ENCODE measurements around the gene CFAP61. TPM values are rescaled to one million over a fixed set of nuclear protein-coding genes. Genes with fewer than 3 reads are reported as not detected.

The CFAP61 gene
- total and polyA plus RNA-seq, 2 experiments from 2014 or later, result 1.0 TPM; not detected in 1

DNA sequence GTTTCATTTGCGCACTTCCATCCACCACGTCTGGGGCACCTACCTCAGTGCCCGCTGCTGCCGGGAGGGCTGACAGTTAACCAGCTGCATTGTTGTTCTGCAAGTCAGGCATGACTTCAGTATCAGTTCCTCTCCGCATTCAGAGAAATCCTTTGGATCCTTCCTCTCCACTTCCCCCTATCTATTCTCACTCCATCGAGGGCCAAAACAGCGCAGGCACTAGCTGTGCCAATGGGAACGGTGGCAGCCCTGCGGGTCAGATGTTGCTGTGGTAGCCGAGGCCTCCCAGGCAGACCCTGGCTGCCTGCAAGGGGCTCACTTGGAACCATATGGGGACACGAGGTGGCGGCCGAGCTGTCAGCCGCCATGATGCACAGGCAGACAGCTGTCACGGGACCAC, 251.4 kb downstream of the CFAP61 start:
- TF ChIP-seq EZH2 (IDR thresholded peaks at IDR 0.05; ENCODE audit: borderline replicate concordance) (no peak), EZH2phosphoT487 (IDR thresholded peaks at IDR 0.05; ENCODE audit: low read depth, severe bottlenecking, unreplicated experiment) (no peak)
- TF ChIP-seq, protein P1, sequence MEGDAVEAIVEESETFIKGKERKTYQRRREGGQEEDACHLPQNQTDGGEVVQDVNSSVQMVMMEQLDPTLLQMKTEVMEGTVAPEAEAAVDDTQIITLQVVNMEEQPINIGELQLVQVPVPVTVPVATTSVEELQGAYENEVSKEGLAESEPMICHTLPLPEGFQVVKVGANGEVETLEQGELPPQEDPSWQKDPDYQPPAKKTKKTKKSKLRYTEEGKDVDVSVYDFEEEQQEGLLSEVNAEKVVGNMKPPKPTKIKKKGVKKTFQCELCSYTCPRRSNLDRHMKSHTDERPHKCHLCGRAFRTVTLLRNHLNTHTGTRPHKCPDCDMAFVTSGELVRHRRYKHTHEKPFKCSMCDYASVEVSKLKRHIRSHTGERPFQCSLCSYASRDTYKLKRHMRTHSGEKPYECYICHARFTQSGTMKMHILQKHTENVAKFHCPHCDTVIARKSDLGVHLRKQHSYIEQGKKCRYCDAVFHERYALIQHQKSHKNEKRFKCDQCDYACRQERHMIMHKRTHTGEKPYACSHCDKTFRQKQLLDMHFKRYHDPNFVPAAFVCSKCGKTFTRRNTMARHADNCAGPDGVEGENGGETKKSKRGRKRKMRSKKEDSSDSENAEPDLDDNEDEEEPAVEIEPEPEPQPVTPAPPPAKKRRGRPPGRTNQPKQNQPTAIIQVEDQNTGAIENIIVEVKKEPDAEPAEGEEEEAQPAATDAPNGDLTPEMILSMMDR (IDR thresholded peaks at IDR 0.05; ENCODE audit: poor library complexity), result no peak
- no peaks in the 10 kb centered on the region for H3K9me2 ChIP-seq (replicated peaks; ENCODE audit: insufficient read depth)
- H4K20me1 ChIP-seq (ENCODE audit: insufficient read depth, poor library complexity, severe bottlenecking), result no peaks in the 10 kb centered on the region
- no peaks in the 10 kb centered on the region for H3K9me3 ChIP-seq (ENCODE audit: low read depth)
- H3K4me2 ChIP-seq, result no peak overlapping the region
- no peak for DNase-seq (ENCODE audit: low spot score)
- no peak overlapping the region for H2AFZ ChIP-seq
- no peak overlapping the region for H3K4me3 ChIP-seq
- no peak overlapping the region for H3K27ac ChIP-seq
- no peaks in the 10 kb centered on the region for H3K36me3 ChIP-seq (replicated peaks; ENCODE audit: insufficient read depth, low read depth)
- H3K27me3 ChIP-seq, result no peaks in the 10 kb centered on the region
- H3K4me1 ChIP-seq (ENCODE audit: insufficient read depth), result no peaks in the 10 kb centered on the region
- WGBS (ENCODE audit: low lambda C conversion rate, missing lambda C conversion rate), result 97% methylated on average over 15 of the region's 15 CpGs
- H3K79me2 ChIP-seq, result no peaks in the 10 kb centered on the region

DNA sequence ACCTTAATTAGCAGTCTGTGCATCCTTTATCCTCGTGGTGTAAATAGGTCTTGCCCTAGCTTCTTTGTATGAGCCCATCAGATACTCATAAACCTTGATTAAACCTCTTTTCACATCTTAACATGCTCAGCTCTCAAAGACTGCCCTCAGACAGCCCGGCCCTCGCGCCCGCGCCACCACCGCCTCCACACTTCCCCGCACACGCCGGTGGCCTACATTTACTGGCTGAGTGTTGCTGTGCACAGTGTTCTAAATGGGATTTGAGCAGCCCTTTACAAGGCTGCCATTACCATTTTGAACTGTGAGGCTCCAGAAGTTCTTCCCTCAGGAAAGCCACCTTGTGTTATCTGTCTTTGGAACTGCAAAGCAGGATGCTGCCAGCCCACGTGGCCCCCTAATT, 252.6 kb downstream of the CFAP61 start:
- no peak overlapping the region for H3K4me2 ChIP-seq
- 92% methylated on average over 11 of the region's 11 CpGs for WGBS (ENCODE audit: low lambda C conversion rate, missing lambda C conversion rate)
- TF ChIP-seq EZH2phosphoT487 (IDR thresholded peaks at IDR 0.05; ENCODE audit: low read depth, severe bottlenecking, unreplicated experiment) (no peak), EZH2 (IDR thresholded peaks at IDR 0.05; ENCODE audit: borderline replicate concordance) (no peak)
- TF ChIP-seq, protein P1 (IDR thresholded peaks at IDR 0.05; ENCODE audit: poor library complexity), result no peak
- no peaks in the 10 kb centered on the region for H3K9me3 ChIP-seq (ENCODE audit: low read depth)
- no peaks in the 10 kb centered on the region for H3K9me2 ChIP-seq (replicated peaks; ENCODE audit: insufficient read depth)
- H3K4me3 ChIP-seq, result no peak overlapping the region
- no peaks in the 10 kb centered on the region for H3K79me2 ChIP-seq
- H4K20me1 ChIP-seq (ENCODE audit: insufficient read depth, poor library complexity, severe bottlenecking), result no peaks in the 10 kb centered on the region
- no peaks in the 10 kb centered on the region for H3K27me3 ChIP-seq
- H3K27ac ChIP-seq, result no peak overlapping the region
- no peak for DNase-seq (ENCODE audit: low spot score)
- H2AFZ ChIP-seq, result no peak overlapping the region
- H3K4me1 ChIP-seq (ENCODE audit: insufficient read depth), result no peaks in the 10 kb centered on the region
- no peaks in the 10 kb centered on the region for H3K36me3 ChIP-seq (replicated peaks; ENCODE audit: insufficient read depth, low read depth)

DNA sequence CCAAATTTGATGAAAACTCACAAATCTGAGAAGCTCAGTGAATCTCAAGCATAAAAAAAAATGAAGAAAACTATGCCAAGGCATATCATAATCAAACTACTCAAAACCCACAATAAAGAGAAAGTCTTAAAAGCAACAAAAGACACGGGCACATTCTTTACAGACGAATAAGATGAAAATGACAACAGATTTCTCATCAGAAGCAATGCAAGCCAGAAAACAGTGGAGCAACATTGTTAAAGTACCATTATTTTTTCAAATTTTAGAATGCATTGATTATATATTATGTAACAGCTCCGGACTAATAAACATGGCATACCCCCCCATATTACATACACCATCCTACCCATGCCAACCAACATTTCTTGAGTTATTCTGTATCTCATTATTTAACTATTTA, 260.2 kb downstream of the CFAP61 start:
- Histone ChIP-seq H3K9me2 (replicated peaks; ENCODE audit: insufficient read depth) (no peaks in the 10 kb centered on the region), H3K36me3 (replicated peaks; ENCODE audit: insufficient read depth, low read depth) (no peaks in the 10 kb centered on the region), H3K4me2 (no peak overlapping the region), H3K9me3 (ENCODE audit: low read depth) (no peaks in the 10 kb centered on the region), H4K20me1 (ENCODE audit: insufficient read depth, poor library complexity, severe bottlenecking) (no peaks in the 10 kb centered on the region), H3K27ac (no peak overlapping the region), H3K79me2 (no peaks in the 10 kb centered on the region), H2AFZ (no peak overlapping the region), H3K4me3 (no peak overlapping the region), H3K27me3 (no peaks in the 10 kb centered on the region), H3K4me1 (ENCODE audit: insufficient read depth) (no peaks in the 10 kb centered on the region)
- 87% methylated on average over 3 of the region's 3 CpGs for WGBS (ENCODE audit: low lambda C conversion rate, missing lambda C conversion rate)
- DNase-seq (ENCODE audit: low spot score), result no peak
- TF ChIP-seq EZH2phosphoT487 (IDR thresholded peaks at IDR 0.05; ENCODE audit: low read depth, severe bottlenecking, unreplicated experiment), result no peak
- TF ChIP-seq, protein P1 (IDR thresholded peaks at IDR 0.05; ENCODE audit: poor library complexity), result no peak
- TF ChIP-seq EZH2 (IDR thresholded peaks at IDR 0.05; ENCODE audit: borderline replicate concordance), result no peak

DNA sequence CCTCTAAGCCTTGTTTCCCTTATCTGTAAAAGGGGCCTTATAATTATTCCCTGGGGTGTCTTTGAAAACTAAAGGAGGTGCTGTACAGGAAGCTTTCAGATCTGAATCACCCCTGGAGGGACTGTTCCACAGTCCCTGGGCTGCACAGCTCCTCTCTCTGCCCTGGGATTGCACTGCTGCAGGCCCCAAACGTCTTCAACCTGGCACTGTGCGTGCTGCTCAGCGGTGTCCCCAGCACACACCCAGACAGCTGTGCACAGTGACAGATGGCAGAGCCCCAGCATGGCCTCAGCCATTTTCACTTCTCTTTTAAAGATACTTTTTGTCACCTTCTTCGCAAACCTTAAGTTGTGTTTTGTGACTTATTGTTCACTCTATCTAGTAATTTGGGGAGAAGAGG, 264.9 kb downstream of the CFAP61 start:
- H2AFZ ChIP-seq, result no peak overlapping the region
- no peaks in the 10 kb centered on the region for H3K9me2 ChIP-seq (replicated peaks; ENCODE audit: insufficient read depth)
- TF ChIP-seq EZH2phosphoT487 (IDR thresholded peaks at IDR 0.05; ENCODE audit: low read depth, severe bottlenecking, unreplicated experiment) (no peak), EZH2 (IDR thresholded peaks at IDR 0.05; ENCODE audit: borderline replicate concordance) (no peak)
- TF ChIP-seq, protein P1 (IDR thresholded peaks at IDR 0.05; ENCODE audit: poor library complexity), result no peak
- DNase-seq (ENCODE audit: low spot score), result no peak
- 73% methylated on average over 4 of the region's 4 CpGs for WGBS (ENCODE audit: low lambda C conversion rate, missing lambda C conversion rate)
- no peaks in the 10 kb centered on the region for H3K36me3 ChIP-seq (replicated peaks; ENCODE audit: insufficient read depth, low read depth)
- no peak overlapping the region for H3K4me3 ChIP-seq
- H3K9me3 ChIP-seq (ENCODE audit: low read depth), result no peaks in the 10 kb centered on the region
- H3K27me3 ChIP-seq, result no peaks in the 10 kb centered on the region
- H4K20me1 ChIP-seq (ENCODE audit: insufficient read depth, poor library complexity, severe bottlenecking), result no peaks in the 10 kb centered on the region
- no peak overlapping the region for H3K4me2 ChIP-seq
- no peaks in the 10 kb centered on the region for H3K4me1 ChIP-seq (ENCODE audit: insufficient read depth)
- no peak overlapping the region for H3K27ac ChIP-seq
- no peaks in the 10 kb centered on the region for H3K79me2 ChIP-seq
